ENCODE results near the gene UNC119B.

Gene UNC119B

GRCh38 chr12:120767071-120768024 lies 57.1 kb downstream of the UNC119B start:
- no peak for DNase-seq (ENCODE audit: low spot score)

GRCh38 chr12:120771097-120771496 lies 60.8 kb downstream of the UNC119B start:
- no peak for DNase-seq (ENCODE audit: low spot score)
